NB4 (cell line): ENCODE measurements around the gene IL17RE.
"Not testable (repeated sequence)": the region's sequence is repeated elsewhere in the genome, so short reads cannot be mapped to it uniquely, and the experiment has no call there.

ENCODE experiments used
- DNase-seq: peaks from one replicate; pipeline ENCODE4 v3.0.0; 2010; ENCODE audit warnings: low read depth
- H3K4me3 ChIP-seq: one replicate; pipeline ENCODE4 v1.5.1; 2011; ENCODE audit warnings: mild to moderate bottlenecking, low read depth, low read length, moderate library complexity
- CTCF ChIP-seq: IDR thresholded peaks from one replicate; pipeline ENCODE4 v1.5.1; 2012; ENCODE audit warnings: low read depth, low read length
- MAX ChIP-seq: IDR thresholded peaks from 2 replicates; pipeline ENCODE4 v1.6.1; 2011; ENCODE audit warnings: low read depth, low read length
- MYC ChIP-seq: IDR thresholded peaks from 2 replicates; pipeline ENCODE4 v1.6.1; 2011; ENCODE audit warnings: low read depth, low read length
- POLR2A ChIP-seq: IDR thresholded peaks from 2 replicates; pipeline ENCODE4 v1.6.1; 2011; ENCODE audit warnings: mild to moderate bottlenecking; ENCODE audit not compliant: insufficient read length; ENCODE audit errors: extremely low read depth

The IL17RE gene

GRCh38 chr3:9862391-9863057 is 40.1 kb upstream of the IL17RE start:
- peak; percentile 58 for DNase-seq

GRCh38 chr3:9863058-9863772 is 39.4 kb upstream of the IL17RE start:
- no peak overlapping the region for H3K4me3 ChIP-seq
- TF ChIP-seq POLR2A (no peak), CTCF (no peak), MAX (no peak), MYC (no peak)
- no peak for DNase-seq

More at GRCh38 chr3:9862391-9863057, 40.1 kb upstream of the IL17RE start:
- TF ChIP-seq MAX (no peak), MYC (no peak), POLR2A (no peak), CTCF (peak; percentile 24)
- H3K4me3 ChIP-seq = no peak overlapping the region

- no peak overlapping the region for H3K4me3 ChIP-seq
- no peak for DNase-seq
- TF ChIP-seq POLR2A = no peak
- no peak for TF ChIP-seq MYC
- no peak for TF ChIP-seq CTCF
- TF ChIP-seq MAX = no peak
These were observed 38.3 kb upstream of the IL17RE start for GRCh38 chr3:9864200-9864927.

- DNase-seq, H3K4me3 ChIP-seq: not testable (repeated sequence)
These were observed 37.5 kb upstream of the IL17RE start for GRCh38 chr3:9865125-9865637.

GRCh38 chr3:9866639-9867038 is 36.0 kb upstream of the IL17RE start:
- DNase-seq = no peak
- TF ChIP-seq MYC (no peak), CTCF (no peak), MAX (no peak), POLR2A (no peak)
- H3K4me3 ChIP-seq = no peak overlapping the region

- no peak for DNase-seq
- H3K4me3 ChIP-seq = no peak overlapping the region
- TF ChIP-seq POLR2A (no peak), MAX (no peak), CTCF (no peak), MYC (no peak)
These were observed 35.5 kb upstream of the IL17RE start for GRCh38 chr3:9867106-9867505.
